Testis (tissue), 2 donors: ENCODE results near the gene ANKRD34B.

Source experiments
- POLR2A ChIP-seq: fragments of 450-650 bp; IDR thresholded peaks from one replicate; pipeline ENCODE4 v1.6.1; 2017; ENCODE audit warnings: antibody characterized with exemption, mild to moderate bottlenecking, moderate library complexity
- TF ChIP-seq, protein P1 (sequence below), 3 experiments: fragments of 450-650 bp in 2 of 3; fragments of 200-600 bp in 1 of 3; sonication (generic) in 1 of 3; IDR thresholded peaks; one replicate each; pipeline ENCODE4 v1.5.1; 2016 to 2019; ENCODE audit warnings: antibody characterized with exemption in 3 of 3, mild to moderate bottlenecking in 2 of 3, moderate library complexity in 1 of 3

DNA sequence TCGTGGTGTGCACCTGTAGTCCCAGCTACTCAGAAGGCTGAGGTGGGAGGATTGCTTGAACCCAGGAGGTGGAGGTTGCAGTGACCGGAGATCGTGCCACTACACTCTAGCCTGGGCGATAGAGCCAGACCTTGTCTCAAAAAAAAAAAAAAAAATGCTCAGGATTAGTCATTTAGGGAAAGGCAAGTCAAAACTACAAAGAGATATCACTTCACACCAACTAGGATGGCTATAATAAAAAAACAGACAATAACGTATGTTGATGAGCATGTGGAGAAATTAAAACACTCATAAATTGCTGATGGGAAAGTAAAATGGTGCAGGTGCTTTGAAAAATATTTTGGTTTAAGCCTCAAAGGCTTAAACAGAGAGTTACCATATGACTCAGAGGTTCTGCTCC, 6.3 kb upstream of the ANKRD34B start:
- TF ChIP-seq, protein P1, sequence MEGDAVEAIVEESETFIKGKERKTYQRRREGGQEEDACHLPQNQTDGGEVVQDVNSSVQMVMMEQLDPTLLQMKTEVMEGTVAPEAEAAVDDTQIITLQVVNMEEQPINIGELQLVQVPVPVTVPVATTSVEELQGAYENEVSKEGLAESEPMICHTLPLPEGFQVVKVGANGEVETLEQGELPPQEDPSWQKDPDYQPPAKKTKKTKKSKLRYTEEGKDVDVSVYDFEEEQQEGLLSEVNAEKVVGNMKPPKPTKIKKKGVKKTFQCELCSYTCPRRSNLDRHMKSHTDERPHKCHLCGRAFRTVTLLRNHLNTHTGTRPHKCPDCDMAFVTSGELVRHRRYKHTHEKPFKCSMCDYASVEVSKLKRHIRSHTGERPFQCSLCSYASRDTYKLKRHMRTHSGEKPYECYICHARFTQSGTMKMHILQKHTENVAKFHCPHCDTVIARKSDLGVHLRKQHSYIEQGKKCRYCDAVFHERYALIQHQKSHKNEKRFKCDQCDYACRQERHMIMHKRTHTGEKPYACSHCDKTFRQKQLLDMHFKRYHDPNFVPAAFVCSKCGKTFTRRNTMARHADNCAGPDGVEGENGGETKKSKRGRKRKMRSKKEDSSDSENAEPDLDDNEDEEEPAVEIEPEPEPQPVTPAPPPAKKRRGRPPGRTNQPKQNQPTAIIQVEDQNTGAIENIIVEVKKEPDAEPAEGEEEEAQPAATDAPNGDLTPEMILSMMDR (IDR thresholded peaks at IDR 0.05) = no peak
- no peak for TF ChIP-seq POLR2A
